Activated naive CD8-positive, alpha-beta T cell treated with anti-CD3 and anti-CD28 coated beads for 36 hours (primary cell): ENCODE results near the gene ZBP1. TPM values are rescaled to one million over a fixed set of nuclear protein-coding genes. Genes with fewer than 3 reads are reported as not detected.

ENCODE experiments used
- DNase-seq: peaks from one replicate; pipeline ENCODE4 v3.0.0; 2021
- H3K27ac Mint-ChIP-seq: one replicate; pipeline ENCODE4 v1.8.0; 2022; ENCODE audit warnings: mild to moderate bottlenecking, moderate library complexity, mixed read lengths
- H3K27me3 Mint-ChIP-seq: one replicate; pipeline ENCODE4 v1.8.0; 2022; ENCODE audit warnings: mild to moderate bottlenecking, mixed read lengths
- H3K36me3 Mint-ChIP-seq: one replicate; pipeline ENCODE4 v1.8.0; 2021; ENCODE audit warnings: mild to moderate bottlenecking, mixed read lengths
- H3K4me1 Mint-ChIP-seq: one replicate; pipeline ENCODE4 v1.8.0; 2021; ENCODE audit warnings: mixed read lengths
- H3K4me3 Mint-ChIP-seq: one replicate; pipeline ENCODE4 v1.8.0; 2022; ENCODE audit warnings: mild to moderate bottlenecking, moderate library complexity, mixed read lengths
- H3K9me3 Mint-ChIP-seq: one replicate; pipeline ENCODE4 v1.8.0; 2022; ENCODE audit warnings: mixed read lengths
- total RNA-seq, 2 experiments: library from RNA; stranded (reverse); gene quantifications; one replicate each; pipeline ENCODE4 v1.2.3, GENCODE V29; 2021

Gene ZBP1
- total RNA-seq, 2 experiments from 2014 or later = 0.68 to 1.2 TPM

- Mint-ChIP-seq H3K4me1 (peaks cover 2% of the 10 kb centered on the region), H3K9me3 (no peaks in the 10 kb centered on the region), H3K27me3 (peaks cover 45% of the 10 kb centered on the region), H3K4me3 (no peak overlapping the region), H3K36me3 (no peaks in the 10 kb centered on the region), H3K27ac (no peak overlapping the region)
- no peak for DNase-seq
These were observed 34.6 kb downstream of the ZBP1 start for GRCh38 chr20:57585466-57586213.

GRCh38 chr20:57584768-57585461 is 35.3 kb downstream of the ZBP1 start:
- Mint-ChIP-seq H3K27ac (no peak overlapping the region), H3K9me3 (no peaks in the 10 kb centered on the region), H3K4me1 (peaks cover 2% of the 10 kb centered on the region), H3K27me3 (peaks cover 53% of the 10 kb centered on the region), H3K4me3 (no peak overlapping the region), H3K36me3 (no peaks in the 10 kb centered on the region)
- no peak for DNase-seq

- Mint-ChIP-seq H3K36me3 (no peaks in the 10 kb centered on the region), H3K27me3 (peaks cover 59% of the 10 kb centered on the region), H3K4me3 (no peak overlapping the region), H3K4me1 (peaks cover 2% of the 10 kb centered on the region), H3K9me3 (no peaks in the 10 kb centered on the region), H3K27ac (no peak overlapping the region)
- no peak for DNase-seq
These were observed 36.7 kb downstream of the ZBP1 start for GRCh38 chr20:57583289-57584257.

- Mint-ChIP-seq H3K4me1 (peaks cover 2% of the 10 kb centered on the region), H3K9me3 (no peaks in the 10 kb centered on the region), H3K27me3 (peaks cover 65% of the 10 kb centered on the region), H3K27ac (no peak overlapping the region), H3K36me3 (no peaks in the 10 kb centered on the region), H3K4me3 (no peak overlapping the region)
- DNase-seq = no peak
These were observed 37.6 kb downstream of the ZBP1 start for GRCh38 chr20:57582432-57583288.

GRCh38 chr20:57582029-57582378 is 38.2 kb downstream of the ZBP1 start:
- H3K27me3 Mint-ChIP-seq = peaks cover 65% of the 10 kb centered on the region
- H3K9me3 Mint-ChIP-seq = no peaks in the 10 kb centered on the region

GRCh38 chr20:57581202-57582028 is 38.8 kb downstream of the ZBP1 start:
- Mint-ChIP-seq H3K27me3 (peaks cover 65% of the 10 kb centered on the region), H3K9me3 (no peaks in the 10 kb centered on the region)

More at GRCh38 chr20:57582029-57582378, 38.2 kb downstream of the ZBP1 start:
- Mint-ChIP-seq H3K4me1 (peaks cover 2% of the 10 kb centered on the region), H3K4me3 (no peak overlapping the region), H3K36me3 (no peaks in the 10 kb centered on the region), H3K27ac (no peak overlapping the region)
- no peak for DNase-seq

GRCh38 chr20:57580478-57581201 is 39.6 kb downstream of the ZBP1 start:
- Mint-ChIP-seq H3K36me3 (no peaks in the 10 kb centered on the region), H3K4me3 (no peak overlapping the region), H3K4me1 (peaks cover 2% of the 10 kb centered on the region), H3K27me3 (peaks cover 60% of the 10 kb centered on the region), H3K27ac (no peak overlapping the region), H3K9me3 (no peaks in the 10 kb centered on the region)
- DNase-seq = no peak

More at GRCh38 chr20:57581202-57582028, 38.8 kb downstream of the ZBP1 start:
- Mint-ChIP-seq H3K27ac (no peak overlapping the region), H3K36me3 (no peaks in the 10 kb centered on the region), H3K4me3 (no peak overlapping the region), H3K4me1 (peaks cover 2% of the 10 kb centered on the region)
- DNase-seq = no peak

- H3K9me3 Mint-ChIP-seq = no peaks in the 10 kb centered on the region
- H3K27me3 Mint-ChIP-seq = peaks cover 56% of the 10 kb centered on the region
These were observed 40.3 kb downstream of the ZBP1 start for GRCh38 chr20:57579898-57580447.

GRCh38 chr20:57579331-57579897 is 40.8 kb downstream of the ZBP1 start:
- peaks cover 2% of the 10 kb centered on the region for H3K4me1 Mint-ChIP-seq
- no peak for DNase-seq
- H3K27ac Mint-ChIP-seq = no peak overlapping the region
- no peak overlapping the region for H3K4me3 Mint-ChIP-seq
- no peaks in the 10 kb centered on the region for H3K9me3 Mint-ChIP-seq
- H3K36me3 Mint-ChIP-seq = no peaks in the 10 kb centered on the region
- H3K27me3 Mint-ChIP-seq = peaks cover 50% of the 10 kb centered on the region

More at GRCh38 chr20:57579898-57580447, 40.3 kb downstream of the ZBP1 start:
- H3K4me1 Mint-ChIP-seq = peaks cover 2% of the 10 kb centered on the region
- no peak overlapping the region for H3K4me3 Mint-ChIP-seq
- H3K27ac Mint-ChIP-seq = no peak overlapping the region
- no peak for DNase-seq
- no peaks in the 10 kb centered on the region for H3K36me3 Mint-ChIP-seq

- no peaks in the 10 kb centered on the region for H3K36me3 Mint-ChIP-seq
- DNase-seq = no peak
- no peaks in the 10 kb centered on the region for H3K9me3 Mint-ChIP-seq
- H3K27ac Mint-ChIP-seq = no peak overlapping the region
- H3K27me3 Mint-ChIP-seq = peaks cover 55% of the 10 kb centered on the region
- peaks cover 2% of the 10 kb centered on the region for H3K4me1 Mint-ChIP-seq
- no peak overlapping the region for H3K4me3 Mint-ChIP-seq
These were observed 41.6 kb downstream of the ZBP1 start for GRCh38 chr20:57578476-57579165.

- no peak for DNase-seq
- H3K4me1 Mint-ChIP-seq = peaks cover under 1% of the 10 kb centered on the region
- no peaks in the 10 kb centered on the region for H3K36me3 Mint-ChIP-seq
- no peaks in the 10 kb centered on the region for H3K9me3 Mint-ChIP-seq
- no peak overlapping the region for H3K27ac Mint-ChIP-seq
- peaks cover 47% of the 10 kb centered on the region for H3K27me3 Mint-ChIP-seq
- no peak overlapping the region for H3K4me3 Mint-ChIP-seq
These were observed 42.3 kb downstream of the ZBP1 start for GRCh38 chr20:57577679-57578475.
